PFSK-1 (cell line): ENCODE results near the gene ST8SIA6.

Experiments used
- REST ChIP-seq, 2 experiments: IDR thresholded peaks; 2 replicates each; pipeline versions ENCODE4 v1.6.1 to v1.8.0; 2011 to 2012; ENCODE audit warnings: low read depth in 2 of 2, low read length in 2 of 2, control low read depth in 1 of 2, inconsistent platforms in 1 of 2, mild to moderate bottlenecking in 1 of 2, moderate library complexity in 1 of 2; ENCODE audit not compliant: insufficient read depth in 1 of 2
- TAF1 ChIP-seq: IDR thresholded peaks from 2 replicates; pipeline ENCODE4 v1.6.1; 2012; ENCODE audit warnings: low read length, control low read depth, borderline replicate concordance; ENCODE audit not compliant: insufficient read depth

- no peak for TF ChIP-seq REST (IDR thresholded peaks at IDR 0.05; ENCODE audit: insufficient read depth in 1 of 2, low read depth in 2 of 2, low read length in 2 of 2)
- no peak for TF ChIP-seq TAF1
These were observed 59.5 kb downstream of the ST8SIA6 start for GRCh38 chr10:17394854-17395253.
